Caki2 (cell line): ENCODE data around the gene HSFX3. TPM values are rescaled to one million over a fixed set of nuclear protein-coding genes. Genes with fewer than 3 reads are reported as not detected.
"Not testable (repeated sequence)": the region's sequence is repeated elsewhere in the genome, so short reads cannot be mapped to it uniquely, and the experiment has no call there.

Source experiments
- DNase-seq: peaks from one replicate; pipeline ENCODE4 v3.0.0-alpha.2; 2015; ENCODE audit warnings: low read depth
- in situ Hi-C: cut with HindIII; loops from 2 replicates; pipeline ENCODE4 v1.10.0; 2016; ENCODE audit warnings: low sequenced_read_pairs, low pct_unique_long_range_greater_than_20kb, mixed read lengths
- total RNA-seq: library from RNA; depleted of rRNA; stranded (reverse); fragments of >200 nt; shearing (Covaris generic); gene quantifications from 2 replicates; pipeline ENCODE4 v1.2.3, GENCODE V29; 2014; ENCODE audit warnings: low replicate concordance

HSFX3 gene
- total RNA-seq, 1 experiment from 2014 or later = not detected

GRCh38 chrX:149547782-149548181 is 1.9 kb downstream of the HSFX3 start:
- DNase-seq, in situ Hi-C loops: not testable (repeated sequence)

- DNase-seq, in situ Hi-C loops: not testable (repeated sequence)
Measured at GRCh38 chrX:149546962-149547361, 2.8 kb downstream of the HSFX3 start.

- DNase-seq, in situ Hi-C loops: not testable (repeated sequence)
Measured at GRCh38 chrX:149545545-149546543, 3.9 kb downstream of the HSFX3 start.

- in situ Hi-C loops = no loop called here
- no peak for DNase-seq
Measured at GRCh38 chrX:149541521-149542047, 8.1 kb downstream of the HSFX3 start.

- in situ Hi-C loops = no loop called here
- DNase-seq = peak; percentile 96
Measured at GRCh38 chrX:149540621-149541520, 8.9 kb downstream of the HSFX3 start, which contains the start of gene EOLA1. Gene EOLA1, plus strand, starts transcription at chrX:149541012. Its CDS starts 4,619 bp downstream, at chrX:149545631.

- DNase-seq = no peak
- in situ Hi-C loops = no loop called here
Measured at GRCh38 chrX:149540131-149540620, 9.5 kb downstream of the HSFX3 start.

- in situ Hi-C loops = no loop called here
- peak; percentile 94 for DNase-seq
Measured at GRCh38 chrX:149539283-149540130, 10.2 kb downstream of the HSFX3 start.

GRCh38 chrX:149537474-149537873 is 12.2 kb downstream of the HSFX3 start:
- not testable (repeated sequence) for DNase-seq

GRCh38 chrX:149534926-149535602 is 14.7 kb downstream of the HSFX3 start:
- DNase-seq, in situ Hi-C loops: not testable (repeated sequence)

More at GRCh38 chrX:149537474-149537873, 12.2 kb downstream of the HSFX3 start:
- in situ Hi-C loops = not testable (repeated sequence)

- in situ Hi-C loops, DNase-seq: not testable (repeated sequence)
Measured at GRCh38 chrX:149533999-149534398, 15.7 kb downstream of the HSFX3 start.

- in situ Hi-C loops, DNase-seq: not testable (repeated sequence)
Measured at GRCh38 chrX:149532868-149533267, 16.9 kb downstream of the HSFX3 start.

GRCh38 chrX:149531599-149531998 is 18.1 kb downstream of the HSFX3 start:
- no peak for DNase-seq
- in situ Hi-C loops = no loop called here

GRCh38 chrX:149528381-149528780 is 21.3 kb downstream of the HSFX3 start:
- no peak for DNase-seq
- in situ Hi-C loops = no loop called here

- peak; percentile 23 for DNase-seq
- in situ Hi-C loops = no loop called here
Measured at GRCh38 chrX:149527705-149528104, 22.0 kb downstream of the HSFX3 start.

- DNase-seq, in situ Hi-C loops: not testable (repeated sequence)
Measured at GRCh38 chrX:149526318-149527033, 23.2 kb downstream of the HSFX3 start.

- in situ Hi-C loops, DNase-seq: not testable (repeated sequence)
Measured at GRCh38 chrX:149525903-149526302, 23.8 kb downstream of the HSFX3 start.
